GM18951 (cell line): ENCODE measurements around the gene KRTAP10-3.

Experiments
- POLR2A ChIP-seq: IDR thresholded peaks from 4 replicates; pipeline ENCODE4 v1.6.1; 2011; ENCODE audit warnings: mild to moderate bottlenecking; ENCODE audit not compliant: insufficient read length, insufficient read depth; ENCODE audit errors: extremely low read depth
- in situ Hi-C: fragments of 300-500 bp; cut with MboI; formaldehyde crosslinking; loops from one replicate; pipeline ENCODE4 v1.12.0; 2022; ENCODE audit warnings: low sequenced_read_pairs, mixed read lengths, inconsistent platforms; ENCODE audit not compliant: unreplicated experiment

The KRTAP10-3 gene

GRCh38 chr21:44520326-44521300 lies 38.0 kb downstream of the KRTAP10-3 start:
- in situ Hi-C loops, result no loop called here
- TF ChIP-seq POLR2A, result no peak

GRCh38 chr21:44519346-44520325 lies 39.0 kb downstream of the KRTAP10-3 start:
- TF ChIP-seq POLR2A, result no peak
- in situ Hi-C loops, result no loop called here

- in situ Hi-C loops, result no loop called here
- no peak for TF ChIP-seq POLR2A
Measured at GRCh38 chr21:44518686-44519085, 39.9 kb downstream of the KRTAP10-3 start.

GRCh38 chr21:44517175-44517899 lies 41.3 kb downstream of the KRTAP10-3 start:
- in situ Hi-C loops, result no loop called here

GRCh38 chr21:44516828-44517174 lies 41.8 kb downstream of the KRTAP10-3 start:
- in situ Hi-C loops, result no loop called here
- no peak for TF ChIP-seq POLR2A

More at GRCh38 chr21:44517175-44517899, 41.3 kb downstream of the KRTAP10-3 start:
- TF ChIP-seq POLR2A, result no peak

GRCh38 chr21:44516342-44516741 lies 42.3 kb downstream of the KRTAP10-3 start:
- in situ Hi-C loops, result no loop called here
- no peak for TF ChIP-seq POLR2A

GRCh38 chr21:44515359-44516165 lies 43.0 kb downstream of the KRTAP10-3 start:
- in situ Hi-C loops, result no loop called here
- no peak for TF ChIP-seq POLR2A

- in situ Hi-C loops, result no loop called here
- no peak for TF ChIP-seq POLR2A
Measured at GRCh38 chr21:44514746-44515358, 43.7 kb downstream of the KRTAP10-3 start.

GRCh38 chr21:44514218-44514520 lies 44.4 kb downstream of the KRTAP10-3 start:
- TF ChIP-seq POLR2A, result no peak
- in situ Hi-C loops, result no loop called here

GRCh38 chr21:44513389-44514217 lies 45.0 kb downstream of the KRTAP10-3 start:
- TF ChIP-seq POLR2A, result no peak
- in situ Hi-C loops, result no loop called here
